Stimulated activated CD8-positive, alpha-beta memory T cell treated with anti-CD3 and anti-CD28 coated beads, Interleukin-12 subunit alpha, Interleukin-12 subunit beta, amount 100 ng/mL, for 24 hours (primary cell): Measurements from ENCODE around the gene DOCK6.

Experiments
- DNase-seq: peaks from one replicate; pipeline ENCODE4 v3.0.0-alpha.2; 2020; ENCODE audit errors: extremely low read depth

Gene DOCK6

GRCh38 chr19:11225172-11225571, 37.2 kb downstream of the DOCK6 start:
- no peak for DNase-seq

GRCh38 chr19:11224429-11224828, 37.9 kb downstream of the DOCK6 start:
- DNase-seq, result no peak

- DNase-seq, result no peak
Observed at GRCh38 chr19:11223200-11223599, 39.1 kb downstream of the DOCK6 start.

GRCh38 chr19:11221082-11221598, 41.2 kb downstream of the DOCK6 start:
- no peak for DNase-seq

- DNase-seq, result no peak
Observed at GRCh38 chr19:11214387-11214786, 47.9 kb downstream of the DOCK6 start.

DNA sequence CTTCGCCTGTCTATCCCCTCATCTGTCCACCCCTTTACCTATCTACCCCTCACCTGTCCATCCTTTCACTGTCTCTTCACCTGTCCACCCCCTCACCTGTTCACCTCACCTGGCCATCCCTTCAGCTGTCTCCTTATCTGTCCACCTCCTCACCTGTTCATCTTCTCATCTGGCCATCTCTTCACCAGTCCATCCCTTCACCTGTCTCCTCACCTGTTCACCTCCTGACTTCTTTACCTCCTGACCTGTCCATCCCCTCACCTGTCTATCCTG, 51.7 kb downstream of the DOCK6 start:
- DNase-seq, result no peak

- no peak for DNase-seq
Observed at GRCh38 chr19:11209839-11210655, 52.3 kb downstream of the DOCK6 start.

- no peak for DNase-seq
Observed at GRCh38 chr19:11208561-11209471, 53.5 kb downstream of the DOCK6 start.

DNA sequence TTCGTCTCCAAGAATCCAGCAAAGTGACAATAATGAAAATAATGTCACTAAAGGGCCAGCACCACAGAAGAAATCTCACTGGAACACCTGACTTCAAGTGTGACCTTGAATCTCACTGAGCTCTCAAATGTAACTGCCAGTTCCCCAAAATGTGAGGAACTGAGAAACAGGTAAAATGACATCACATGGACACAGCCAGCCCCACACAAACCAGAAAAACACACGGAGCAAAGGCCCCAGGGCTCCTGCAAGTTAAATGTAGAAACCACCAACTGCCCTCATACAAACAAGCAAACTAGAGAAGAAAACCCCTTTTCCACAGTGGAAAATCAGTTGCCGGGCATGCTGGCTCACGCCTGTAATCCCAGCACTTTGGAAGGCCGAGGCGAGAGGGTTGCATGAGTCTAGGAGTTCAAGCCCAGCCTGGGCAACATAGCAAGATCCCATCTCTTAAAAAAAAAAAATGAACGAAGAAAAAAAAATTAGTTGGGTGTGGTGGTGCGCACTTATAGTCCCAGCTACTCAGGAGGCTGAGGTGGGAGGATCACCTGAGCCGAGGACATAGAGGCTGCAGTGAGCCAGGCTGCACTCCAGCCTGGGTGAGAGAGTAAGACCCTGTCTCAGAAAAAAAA, 56.3 kb downstream of the DOCK6 start:
- no peak for DNase-seq

- DNase-seq, result no peak
Observed at GRCh38 chr19:11204943-11205349, 57.4 kb downstream of the DOCK6 start.

- DNase-seq, result no peak
Observed at GRCh38 chr19:11204076-11204602, 58.2 kb downstream of the DOCK6 start.

- no peak for DNase-seq
Observed at GRCh38 chr19:11203194-11204075, 58.9 kb downstream of the DOCK6 start.

DNA sequence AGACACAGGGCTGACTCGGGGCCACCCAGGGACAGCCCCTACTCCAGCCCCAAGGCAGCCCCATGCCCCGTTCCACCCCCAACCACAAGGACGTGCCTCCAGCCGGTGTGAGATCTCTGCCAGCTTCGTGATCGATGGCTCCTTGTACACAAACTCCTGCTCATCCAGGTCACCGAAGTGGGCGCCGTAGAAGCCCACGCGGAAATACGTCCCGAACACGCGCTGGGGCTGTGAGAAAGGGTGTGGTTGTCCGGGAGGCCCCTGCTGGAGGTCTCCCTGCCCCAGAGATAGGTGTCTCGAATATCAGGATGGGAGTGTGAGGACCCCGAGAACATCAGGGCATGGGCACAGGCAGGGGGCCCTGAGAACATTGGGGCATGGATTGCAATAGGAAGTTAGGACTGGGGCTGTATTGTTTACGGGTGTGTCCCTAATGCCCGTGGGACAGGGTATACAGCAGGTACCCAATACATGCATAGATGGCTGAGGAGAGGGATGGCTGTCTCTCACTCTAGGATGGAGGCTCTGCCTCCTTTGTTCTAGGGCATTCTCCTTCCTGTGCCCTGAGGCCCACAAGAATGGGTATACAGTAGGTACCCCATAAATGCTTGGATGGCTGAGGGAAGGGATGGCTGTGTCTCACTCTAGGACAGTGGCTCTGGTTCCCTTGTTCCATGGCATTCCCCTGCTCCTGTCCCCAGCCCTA, 59.7 kb downstream of the DOCK6 start:
- DNase-seq, result no peak

- DNase-seq, result no peak
Observed at GRCh38 chr19:11201791-11202190, 60.5 kb downstream of the DOCK6 start.

DNA sequence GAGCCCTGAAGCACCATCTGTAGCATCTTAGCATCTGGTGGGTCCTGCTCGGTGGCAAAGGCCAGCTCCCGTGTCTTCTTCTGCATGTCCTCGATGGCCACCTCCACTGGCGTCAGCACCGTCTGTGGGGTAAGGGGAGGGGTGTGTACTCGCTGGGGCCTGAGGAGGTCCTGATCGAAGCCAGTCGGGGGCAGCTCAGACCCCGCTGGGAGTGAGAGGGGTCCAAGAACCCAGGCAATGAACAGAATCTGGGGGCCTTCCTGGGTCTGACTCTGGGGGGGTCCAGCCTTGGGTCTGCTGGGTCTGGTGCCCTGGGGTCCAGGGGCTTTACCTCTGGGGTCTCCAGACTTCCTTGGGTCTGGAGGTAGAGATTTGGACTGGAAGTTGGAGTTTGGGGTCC, 61.4 kb downstream of the DOCK6 start:
- no peak for DNase-seq

- no peak for DNase-seq
Observed at GRCh38 chr19:11200015-11200574, 62.2 kb downstream of the DOCK6 start.

DNA sequence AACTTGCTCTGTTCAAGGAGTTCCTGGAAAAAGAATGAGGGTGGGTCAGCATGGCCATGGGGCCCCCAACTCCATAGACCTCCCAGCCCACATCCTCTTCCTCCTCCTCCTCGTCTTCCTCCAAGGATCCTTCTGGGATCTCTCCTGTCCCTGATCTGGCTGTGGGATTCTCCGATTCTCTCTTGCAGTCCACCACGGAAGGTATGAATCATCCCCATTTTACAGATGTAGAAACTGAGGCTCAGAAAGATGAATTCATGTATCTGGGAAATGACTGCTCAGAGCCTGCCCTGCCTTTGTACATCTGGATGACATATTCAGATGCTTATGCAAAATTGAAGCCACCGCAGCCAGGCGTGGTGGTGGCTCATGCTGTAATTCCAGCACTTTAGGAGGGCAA, 62.8 kb downstream of the DOCK6 start:
- no peak for DNase-seq

- no peak for DNase-seq
Observed at GRCh38 chr19:11198769-11199424, 63.4 kb downstream of the DOCK6 start.

DNA sequence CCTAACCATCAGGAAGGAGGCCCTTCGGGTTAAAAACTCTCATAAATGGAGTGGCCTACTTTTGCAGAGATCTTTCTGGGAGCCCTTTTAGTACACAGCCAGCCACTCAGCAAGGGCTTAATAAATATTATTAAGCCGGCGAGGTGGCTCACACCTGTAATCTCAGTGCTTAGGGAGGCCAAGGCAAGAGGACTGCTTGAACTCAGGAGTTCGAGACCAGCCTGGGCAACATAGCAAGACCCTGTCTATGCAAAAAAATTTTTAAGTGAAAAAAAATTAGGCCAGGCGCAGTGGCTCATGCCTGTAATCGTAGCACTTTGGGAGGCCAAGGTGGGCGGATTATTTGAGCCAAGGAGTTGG, 64.2 kb downstream of the DOCK6 start:
- no peak for DNase-seq
